ENCODE measurements around the gene INTS11.
A peak's percentile ranks its signal among the peaks of the same experiment; 100 is the strongest.

INTS11 gene

DNA sequence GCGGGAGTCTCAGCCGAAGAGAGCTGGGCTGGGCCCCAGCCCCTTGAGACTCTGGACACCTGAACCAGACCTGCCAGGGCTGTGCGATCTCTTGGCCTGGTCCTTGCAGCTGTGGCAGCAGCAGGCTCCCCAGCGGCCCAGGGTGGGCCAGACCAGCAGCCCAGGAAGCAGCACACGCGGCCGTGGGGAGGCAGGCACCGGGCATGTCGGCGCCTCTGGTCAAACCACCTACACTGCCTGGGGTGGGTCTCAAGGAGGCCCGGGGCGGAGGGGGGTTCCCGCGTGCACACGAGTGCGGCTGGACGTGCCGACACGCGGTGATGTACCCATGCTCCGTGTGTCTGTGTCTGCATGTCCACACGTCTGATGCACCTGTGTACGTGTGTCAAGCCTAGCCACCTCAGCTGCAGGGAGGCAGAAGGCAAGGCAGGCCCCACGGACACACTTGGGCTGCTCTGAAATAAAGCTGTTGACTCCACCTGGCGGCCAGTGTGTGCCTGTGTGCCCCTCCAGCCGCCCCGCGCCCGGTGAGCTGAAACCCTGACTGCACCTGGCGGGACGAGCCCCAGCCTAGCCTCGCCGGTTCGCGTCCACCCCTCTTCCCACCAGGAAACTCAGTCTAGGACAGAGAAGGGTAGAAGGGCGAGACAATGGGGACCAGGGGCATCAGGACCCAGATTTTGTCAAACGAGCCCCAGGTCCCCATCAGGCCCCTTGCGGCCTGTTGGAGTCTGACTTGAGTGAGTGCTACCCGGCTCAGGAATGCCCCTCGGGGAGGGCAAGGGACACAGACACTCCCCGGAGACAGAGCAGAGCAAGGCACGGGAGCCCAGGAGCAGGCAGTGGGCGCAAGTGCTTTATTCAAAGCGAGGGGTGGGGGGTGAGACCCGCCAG, 32.7 kb downstream of the INTS11 start:
- peak; percentile 43 for DNase-seq (ENCODE audit: low read depth, low spot score)
- no peak overlapping the region for H3K4me3 ChIP-seq (ENCODE audit: low read depth, low read length)
- in situ Hi-C loops (cut with HindIII; ENCODE audit: low sequenced_read_pairs), result no loop called here
- TF ChIP-seq, protein P1, sequence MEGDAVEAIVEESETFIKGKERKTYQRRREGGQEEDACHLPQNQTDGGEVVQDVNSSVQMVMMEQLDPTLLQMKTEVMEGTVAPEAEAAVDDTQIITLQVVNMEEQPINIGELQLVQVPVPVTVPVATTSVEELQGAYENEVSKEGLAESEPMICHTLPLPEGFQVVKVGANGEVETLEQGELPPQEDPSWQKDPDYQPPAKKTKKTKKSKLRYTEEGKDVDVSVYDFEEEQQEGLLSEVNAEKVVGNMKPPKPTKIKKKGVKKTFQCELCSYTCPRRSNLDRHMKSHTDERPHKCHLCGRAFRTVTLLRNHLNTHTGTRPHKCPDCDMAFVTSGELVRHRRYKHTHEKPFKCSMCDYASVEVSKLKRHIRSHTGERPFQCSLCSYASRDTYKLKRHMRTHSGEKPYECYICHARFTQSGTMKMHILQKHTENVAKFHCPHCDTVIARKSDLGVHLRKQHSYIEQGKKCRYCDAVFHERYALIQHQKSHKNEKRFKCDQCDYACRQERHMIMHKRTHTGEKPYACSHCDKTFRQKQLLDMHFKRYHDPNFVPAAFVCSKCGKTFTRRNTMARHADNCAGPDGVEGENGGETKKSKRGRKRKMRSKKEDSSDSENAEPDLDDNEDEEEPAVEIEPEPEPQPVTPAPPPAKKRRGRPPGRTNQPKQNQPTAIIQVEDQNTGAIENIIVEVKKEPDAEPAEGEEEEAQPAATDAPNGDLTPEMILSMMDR (IDR thresholded peaks at IDR 0.05; ENCODE audit: low read depth, low read length), result peak; percentile 74

DNA sequence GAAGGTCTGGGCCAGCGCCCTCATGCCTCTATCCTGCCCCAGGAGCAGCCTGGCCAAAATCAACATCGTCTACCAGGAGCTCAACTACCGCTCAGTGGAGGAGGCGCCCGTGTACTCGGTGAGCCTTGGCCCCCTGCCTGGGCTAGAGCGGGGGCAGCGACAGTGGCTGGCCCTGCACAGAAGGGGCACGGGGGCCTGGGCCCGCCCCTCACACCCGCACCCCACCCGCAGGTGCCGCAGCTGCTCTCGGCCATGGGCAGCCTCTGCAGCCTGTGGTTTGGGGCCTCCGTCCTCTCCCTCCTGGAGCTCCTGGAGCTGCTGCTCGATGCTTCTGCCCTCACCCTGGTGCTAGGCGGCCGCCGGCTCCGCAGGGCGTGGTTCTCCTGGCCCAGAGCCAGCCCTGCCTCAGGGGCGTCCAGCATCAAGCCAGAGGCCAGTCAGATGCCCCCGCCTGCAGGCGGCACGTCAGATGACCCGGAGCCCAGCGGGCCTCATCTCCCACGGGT, 33.4 kb downstream of the INTS11 start:
- in situ Hi-C loops (cut with HindIII; ENCODE audit: low sequenced_read_pairs), result no loop called here
- DNase-seq (ENCODE audit: low read depth, low spot score), result no peak
- TF ChIP-seq, protein P1 (IDR thresholded peaks at IDR 0.05; ENCODE audit: low read depth, low read length), result no peak
- no peak overlapping the region for H3K4me3 ChIP-seq (ENCODE audit: low read depth, low read length)

GRCh38 chr1:1290238-1290731, 34.2 kb downstream of the INTS11 start:
- no peak overlapping the region for H3K4me3 ChIP-seq (ENCODE audit: low read depth, low read length)
- TF ChIP-seq, protein P1 (IDR thresholded peaks at IDR 0.05; ENCODE audit: low read depth, low read length), result peak; percentile 85
- peak; percentile 45 for DNase-seq (ENCODE audit: low read depth, low spot score)
- in situ Hi-C loops (cut with HindIII; ENCODE audit: low sequenced_read_pairs), result no loop called here

DNA sequence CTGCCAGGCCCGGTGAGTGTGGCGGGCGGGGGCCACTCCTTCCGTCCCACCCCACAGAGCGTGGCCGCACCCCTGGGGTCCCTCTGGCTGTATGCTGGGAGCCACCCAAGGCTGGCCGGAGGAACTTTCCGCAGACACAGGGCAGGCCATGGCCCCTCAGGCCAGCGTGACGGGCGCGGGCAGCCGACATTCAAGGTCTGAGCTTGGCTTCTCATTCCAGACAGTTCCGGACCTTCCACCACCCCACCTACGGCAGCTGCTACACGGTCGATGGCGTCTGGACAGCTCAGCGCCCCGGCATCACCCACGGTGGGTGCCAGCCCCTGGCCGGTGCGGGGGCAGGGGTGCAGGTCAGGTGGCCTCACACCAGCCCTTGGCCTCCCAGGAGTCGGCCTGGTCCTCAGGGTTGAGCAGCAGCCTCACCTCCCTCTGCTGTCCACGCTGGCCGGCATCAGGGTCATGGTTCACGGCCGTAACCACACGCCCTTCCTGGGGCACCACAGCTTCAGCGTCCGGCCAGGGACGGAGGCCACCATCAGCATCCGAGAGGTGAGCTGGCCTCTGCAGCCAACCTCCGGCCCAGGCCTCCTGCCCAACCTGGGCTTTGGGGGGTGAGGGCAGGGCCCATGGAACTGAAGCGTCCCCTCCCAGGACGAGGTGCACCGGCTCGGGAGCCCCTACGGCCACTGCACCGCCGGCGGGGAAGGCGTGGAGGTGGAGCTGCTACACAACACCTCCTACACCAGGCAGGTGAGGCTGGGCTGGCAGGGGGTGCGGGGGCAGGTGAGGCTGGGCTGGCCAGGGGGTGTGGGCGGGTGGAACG, 37.0 kb downstream of the INTS11 start:
- DNase-seq (ENCODE audit: low read depth, low spot score), result no peak
- no peak overlapping the region for H3K4me3 ChIP-seq (ENCODE audit: low read depth, low read length)
- TF ChIP-seq, protein P1 (IDR thresholded peaks at IDR 0.05; ENCODE audit: low read depth, low read length), result no peak
- in situ Hi-C loops (cut with HindIII; ENCODE audit: low sequenced_read_pairs), result no loop called here

DNA sequence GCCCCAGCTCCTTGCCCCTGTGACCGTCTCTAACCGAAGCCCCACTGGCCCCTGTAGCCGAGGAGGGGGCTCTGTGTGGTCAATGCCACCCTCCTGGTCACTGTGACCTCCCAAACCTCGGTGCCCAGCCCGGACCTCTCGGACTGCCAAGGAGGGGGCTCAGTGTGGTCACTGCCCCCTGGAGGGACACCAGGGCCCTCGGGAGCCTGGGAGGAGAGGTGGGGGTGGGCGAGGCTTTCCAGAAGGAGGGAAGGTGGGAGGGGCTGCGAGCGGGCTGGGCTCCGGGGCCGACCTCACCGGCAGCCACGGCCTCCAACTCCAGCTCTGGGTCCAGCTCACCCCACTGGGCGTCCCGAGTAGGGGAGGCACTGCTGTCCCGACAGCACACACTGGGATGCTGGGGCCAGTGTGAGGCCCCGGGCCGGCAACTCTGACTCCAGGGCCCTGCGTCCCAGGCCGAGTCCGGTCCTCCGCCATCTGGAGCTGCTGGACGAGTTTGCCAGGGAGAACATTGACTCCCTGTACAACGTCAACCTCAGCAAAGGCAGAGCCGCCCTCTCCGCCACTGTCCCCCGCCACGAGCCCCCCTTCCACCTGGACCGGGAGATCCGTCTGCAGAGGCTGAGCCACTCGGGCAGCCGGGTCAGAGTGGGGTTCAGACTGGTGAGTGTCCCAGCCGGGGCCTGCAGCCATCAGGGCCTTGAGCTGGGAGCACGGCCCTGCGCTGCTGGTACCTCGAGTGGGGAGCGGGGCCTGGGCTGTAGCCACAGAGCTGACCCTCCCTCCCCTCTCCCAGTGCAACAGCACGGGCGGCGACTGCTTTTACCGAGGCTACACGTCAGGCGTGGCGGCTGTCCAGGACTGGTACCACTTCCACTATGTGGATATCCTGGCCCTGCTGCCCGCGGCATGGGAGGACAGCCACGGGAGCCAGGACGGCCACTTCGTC, 37.9 kb downstream of the INTS11 start:
- DNase-seq (ENCODE audit: low read depth, low spot score), result no peak
- TF ChIP-seq, protein P1 (IDR thresholded peaks at IDR 0.05; ENCODE audit: low read depth, low read length), result no peak
- in situ Hi-C loops (cut with HindIII; ENCODE audit: low sequenced_read_pairs), result no loop called here
- H3K4me3 ChIP-seq (ENCODE audit: low read depth, low read length), result no peak overlapping the region
